H1 (cell line): ENCODE data around the gene ABLIM1. TPM values are rescaled to one million over a fixed set of nuclear protein-coding genes. Genes with fewer than 3 reads are reported as not detected.

Experiments used
- CTCF ChIA-PET: fragments of 300-600 bp; sonication (Branson Sonifier 250); formaldehyde crosslinking; loops from one replicate; lab custom pipeline; 2021; ENCODE audit not compliant: partially characterized antibody; lab: Charles Lee
- POLR2A ChIA-PET: fragments of 300-600 bp; sonication (Branson Sonifier 250); formaldehyde crosslinking; loops from one replicate; lab custom pipeline; 2021; ENCODE audit warnings: inconsistent platforms; ENCODE audit not compliant: partially characterized antibody; lab: Charles Lee
- DNase-seq, 2 experiments: peaks; one replicate each; pipeline versions ENCODE4 v3.0.0 to v3.0.0-alpha.2; 2010 to 2022; ENCODE audit warnings: low spot score in 2 of 2, low read depth in 1 of 2, mixed read lengths in 1 of 2
- FAIRE-seq: peaks from 2 replicates; lab custom pipeline; 2011; peaks lifted over from hg19 to GRCh38; lab: Jason Lieb, UNC
- H2AFZ ChIP-seq: 2 replicates; pipeline ENCODE4 v1.8.1; 2012; ENCODE audit warnings: low read length, inconsistent platforms
- H2AK5ac ChIP-seq: 2 replicates; pipeline ENCODE4 v1.6.1; 2013; ENCODE audit warnings: low read depth, low read length
- H2BK120ac ChIP-seq: replicated peaks from 2 replicates; pipeline ENCODE3; 2013; ENCODE audit warnings: low read depth, low read length, inconsistent platforms
- H2BK12ac ChIP-seq: 2 replicates; pipeline ENCODE4 v1.6.1; 2013; ENCODE audit warnings: low read depth, low read length
- H2BK15ac ChIP-seq: 2 replicates; pipeline ENCODE4 v1.6.1; 2013; ENCODE audit warnings: low read length
- H2BK20ac ChIP-seq: 2 replicates; pipeline ENCODE4 v1.6.1; 2013; ENCODE audit warnings: low read length
- H2BK5ac ChIP-seq: 2 replicates; pipeline ENCODE4 v1.6.1; 2013; ENCODE audit warnings: low read depth, low read length
- H3K14ac ChIP-seq: 2 replicates; pipeline ENCODE4 v1.6.1; 2013; ENCODE audit warnings: inconsistent platforms; ENCODE audit not compliant: insufficient read length
- H3K18ac ChIP-seq: 2 replicates; pipeline ENCODE4 v1.6.1; 2013; ENCODE audit warnings: low read length; ENCODE audit errors: extremely low read depth
- H3K23ac ChIP-seq: 2 replicates; pipeline ENCODE4 v1.6.1; 2013; ENCODE audit warnings: inconsistent platforms; ENCODE audit not compliant: insufficient read length
- H3K23me2 ChIP-seq: 2 replicates; pipeline ENCODE4 v1.6.1; 2013; ENCODE audit warnings: low read depth, low read length
- H3K27ac ChIP-seq: 2 replicates; pipeline ENCODE4 v1.6.1; 2011; ENCODE audit warnings: low read depth, low read length, inconsistent platforms
- H3K27me3 ChIP-seq, 4 experiments: replicated peaks in 1 of 4; 1 replicate in 1 of 4; 2 replicates in 3 of 4; pipeline versions ENCODE4 v1.6.1 to v1.8.1; 2011 to 2013; ENCODE audit warnings: low read length in 3 of 4, mild to moderate bottlenecking in 3 of 4, inconsistent platforms in 2 of 4, mixed read lengths in 2 of 4, moderate library complexity in 1 of 4; ENCODE audit not compliant: control insufficient read depth in 3 of 4, insufficient read depth in 3 of 4; ENCODE audit errors: extremely low read depth in 1 of 4
- H3K36me3 ChIP-seq, 4 experiments: 2 replicates each; pipeline versions ENCODE4 v1.6.1 to v1.8.1; 2011 to 2013; ENCODE audit warnings: mild to moderate bottlenecking in 4 of 4, low read length in 3 of 4, moderate library complexity in 2 of 4, control low read depth in 1 of 4, inconsistent platforms in 1 of 4; ENCODE audit not compliant: insufficient read depth in 4 of 4, control insufficient read depth in 2 of 4
- H3K4ac ChIP-seq: replicated peaks from 2 replicates; pipeline ENCODE3; 2013; ENCODE audit warnings: low read length, low read depth, mixed read lengths, inconsistent platforms; ENCODE audit not compliant: insufficient read length
- H3K4me1 ChIP-seq, 4 experiments: replicated peaks in 1 of 4; 1 replicate in 1 of 4; 2 replicates in 3 of 4; pipeline versions ENCODE4 v1.6.1 to v1.8.1; 2011 to 2013; ENCODE audit warnings: low read length in 3 of 4, inconsistent platforms in 2 of 4, mixed read lengths in 1 of 4; ENCODE audit not compliant: insufficient read depth in 4 of 4, control insufficient read depth in 3 of 4
- H3K4me2 ChIP-seq, 2 experiments: 2 replicates each; pipeline versions ENCODE4 v1.6.1 to v1.8.1; 2011 to 2013; ENCODE audit warnings: low read depth in 2 of 2, low read length in 2 of 2, control low read depth in 1 of 2, inconsistent platforms in 1 of 2, mild to moderate bottlenecking in 1 of 2; ENCODE audit not compliant: insufficient read depth in 1 of 2
- H3K4me3 ChIP-seq, 4 experiments: fragments of 200-600, 300-600 bp in 1 of 4; sonication (generic), shearing (Covaris generic), sonication (Bioruptor Twin) in 1 of 4; 2 replicates each; pipeline versions ENCODE4 v1.5.1 to v1.8.1; 2011 to 2016; ENCODE audit warnings: low read length in 4 of 4, low read depth in 3 of 4, control low read depth in 2 of 4, inconsistent platforms in 2 of 4, mild to moderate bottlenecking in 2 of 4, mixed read lengths in 1 of 4, moderate library complexity in 1 of 4; ENCODE audit not compliant: insufficient read depth in 2 of 4; ENCODE audit errors: extremely low read depth in 1 of 4
- H3K56ac ChIP-seq: replicated peaks from 2 replicates; pipeline ENCODE3; 2013; ENCODE audit warnings: low read depth, mild to moderate bottlenecking, mixed read lengths, low read length, inconsistent platforms; ENCODE audit not compliant: insufficient read length
- H3K79me1 ChIP-seq: 2 replicates; pipeline ENCODE4 v1.6.1; 2013; ENCODE audit warnings: low read depth, low read length, control low read depth
- H3K79me2 ChIP-seq, 2 experiments: 2 replicates each; pipeline versions ENCODE4 v1.6.1 to v1.8.1; 2012 to 2013; ENCODE audit warnings: low read length in 2 of 2, mild to moderate bottlenecking in 2 of 2, inconsistent platforms in 1 of 2; ENCODE audit not compliant: insufficient read depth in 2 of 2, control insufficient read depth in 1 of 2
- H3K9ac ChIP-seq, 4 experiments: replicated peaks in 1 of 4; 1 replicate in 1 of 4; 2 replicates in 3 of 4; pipeline versions ENCODE4 v1.6.1 to v1.8.1; 2011 to 2013; ENCODE audit warnings: low read depth in 3 of 4, low read length in 3 of 4, control low read depth in 2 of 4, mild to moderate bottlenecking in 2 of 4, moderate library complexity in 2 of 4, inconsistent platforms in 1 of 4; ENCODE audit errors: extremely low read depth in 1 of 4
- H3K9me3 ChIP-seq, 2 experiments: 2 replicates each; pipeline versions ENCODE4 v1.6.1 to v1.8.1; 2012 to 2013; ENCODE audit warnings: mild to moderate bottlenecking in 2 of 2, moderate library complexity in 2 of 2, control low read depth in 1 of 2, inconsistent platforms in 1 of 2, low read depth in 1 of 2, low read length in 1 of 2, mixed read lengths in 1 of 2; ENCODE audit not compliant: insufficient read depth in 2 of 2
- H4K20me1 ChIP-seq, 2 experiments: replicated peaks in 1 of 2; 2 replicates each; pipeline versions ENCODE3 to v1.8.1; 2011 to 2013; ENCODE audit warnings: inconsistent platforms in 2 of 2, low read length in 2 of 2, mild to moderate bottlenecking in 1 of 2; ENCODE audit not compliant: insufficient read depth in 2 of 2, control insufficient read depth in 1 of 2
- H4K5ac ChIP-seq: 2 replicates; pipeline ENCODE4 v1.6.1; 2013; ENCODE audit warnings: low read length, low read depth, mixed read lengths, inconsistent platforms; ENCODE audit not compliant: insufficient read length
- H4K8ac ChIP-seq: 2 replicates; pipeline ENCODE4 v1.8.0; 2013; ENCODE audit warnings: mild to moderate bottlenecking, moderate library complexity, low read length, inconsistent platforms; ENCODE audit not compliant: insufficient read depth; ENCODE audit errors: extremely low read depth
- H4K91ac ChIP-seq: replicated peaks from 2 replicates; pipeline ENCODE3; 2013; ENCODE audit warnings: low read length, mixed read lengths, inconsistent platforms; ENCODE audit not compliant: insufficient read length
- ASH2L ChIP-seq: fragments of 200-600, 300-600 bp; sonication (generic); IDR thresholded peaks from one replicate; pipeline ENCODE4 v1.7.1; 2017; ENCODE audit warnings: low read length
- ATF3 ChIP-seq: IDR thresholded peaks from 2 replicates; pipeline ENCODE4 v1.6.1; 2011; ENCODE audit warnings: low read depth, mild to moderate bottlenecking, low read length; ENCODE audit not compliant: insufficient read depth
- CTCF ChIP-seq, 3 experiments: IDR thresholded peaks; 1 replicate in 2 of 3; 2 replicates in 1 of 3; pipeline versions ENCODE4 v1.5.1 to v1.6.1; 2011; ENCODE audit warnings: low read length in 3 of 3, mild to moderate bottlenecking in 3 of 3, inconsistent platforms in 2 of 3, low read depth in 1 of 3, moderate library complexity in 1 of 3; ENCODE audit not compliant: insufficient read depth in 1 of 3; ENCODE audit errors: control extremely low read depth in 1 of 3
- EP300 ChIP-seq, 2 experiments: IDR thresholded peaks; 1 replicate in 1 of 2; 2 replicates in 1 of 2; pipeline ENCODE4 v1.6.1; 2011 to 2012; ENCODE audit warnings: low read depth in 2 of 2, low read length in 2 of 2, mild to moderate bottlenecking in 2 of 2, borderline replicate concordance in 1 of 2, inconsistent platforms in 1 of 2, moderate library complexity in 1 of 2
- GABPA ChIP-seq: IDR thresholded peaks from 2 replicates; pipeline ENCODE4 v1.6.1; 2011; ENCODE audit warnings: mild to moderate bottlenecking, low read length, moderate library complexity, borderline replicate concordance; ENCODE audit not compliant: insufficient read depth
- GTF2F1 ChIP-seq: IDR thresholded peaks from 2 replicates; pipeline ENCODE4 v1.6.1; 2012; ENCODE audit warnings: low read depth, low read length, improper control_type of control experiment, borderline replicate concordance
- RBBP5 ChIP-seq: IDR thresholded peaks from 2 replicates; pipeline ENCODE4 v1.7.1; 2012; ENCODE audit warnings: low read depth, mild to moderate bottlenecking, inconsistent platforms, low read length, moderate library complexity, borderline replicate concordance
- SIRT6 ChIP-seq: IDR thresholded peaks from one replicate; pipeline ENCODE4 v1.7.1; 2012; ENCODE audit warnings: low read length, inconsistent platforms
- SUZ12 ChIP-seq: fragments of 200-600 bp; sonication (generic); IDR thresholded peaks from 2 replicates; pipeline ENCODE4 v1.6.1; 2012; ENCODE audit warnings: mild to moderate bottlenecking, inconsistent platforms, low read length, moderate library complexity, mixed read lengths
- YY1 ChIP-seq: IDR thresholded peaks from 2 replicates; pipeline ENCODE4 v1.6.1; 2011; ENCODE audit warnings: low read depth, mild to moderate bottlenecking, low read length
- WGBS, 2 experiments: shearing (Covaris generic) in 1 of 2; methylation state at CpG; one replicate each; pipeline versions ENCODE4 v1.1.6 to v1.1.7; 2013 to 2015; ENCODE audit warnings: low lambda C conversion rate in 2 of 2, mixed read lengths in 2 of 2, inconsistent platforms in 1 of 2, low coverage in 1 of 2, missing lambda C conversion rate in 1 of 2; ENCODE audit not compliant: insufficient replicate concordance in 2 of 2, insufficient coverage in 1 of 2, insufficient read length in 1 of 2; ENCODE audit errors: extremely low coverage in 1 of 2, missing lambda C conversion rate in 1 of 2; 5-methylcytosine and 5-hydroxymethylcytosine counted together
- polyA plus RNA-seq, 7 experiments: library from polyadenylated mRNA; depleted of rRNA in 3 of 7; stranded (reverse) in 5 of 7; unstranded in 2 of 7; fragments of >200 nt in 5 of 7; fragments of 200-250 nt in 2 of 7; gene quantifications; 1 replicate in 5 of 7; 2 replicates in 1 of 7; 4 replicates in 1 of 7; pipeline versions ENCODE4 v1.2.1 to v1.2.3, GENCODE V29; 2011 to 2013; ENCODE audit warnings: missing spikeins in 2 of 7, mixed read lengths in 2 of 7
- total RNA-seq: library from RNA; stranded (reverse); fragmentation: NEBNext Ultra II Directional; extraction: Animal tissue kit (Norgen Biotek cat#: 25700); gene quantifications from 2 replicates; pipeline ENCODE4 v1.2.1, GENCODE V29; 2021

Gene ABLIM1
- total and polyA plus RNA-seq, 2 of the 8 experiments (the other 6 are each of a cell fraction or from before 2014, with no cell fraction given): 51.2 to 51.7 TPM

- Histone ChIP-seq H3K4me2 (no peak overlapping the region), H4K5ac (no peak overlapping the region), H2AFZ (no peak overlapping the region), H2BK12ac (no peak overlapping the region), H3K56ac (no peak overlapping the region), H3K23me2 (peaks cover 5% of the 10 kb centered on the region; the same call in 1 of the 2 replicates), H3K4me1 (peaks cover 3 to 15% (median 4%) of the 10 kb centered on the region in 4 experiments), H2BK20ac (no peak overlapping the region), H2BK120ac (no peak overlapping the region), H3K36me3 (no peaks in the 10 kb centered on the region), H2BK5ac (no peak overlapping the region), H3K9ac (no peak overlapping the region), H3K4ac (no peak overlapping the region), H3K18ac (no peak overlapping the region), H4K91ac (no peak overlapping the region), H2AK5ac (no peak overlapping the region; the same call in 1 of the 2 replicates), H3K9me3 (peaks cover 0 to 2% of the 10 kb centered on the region in 2 experiments; a peak in 1 of 4 replicates), H4K8ac (no peak overlapping the region), H3K14ac (no peak overlapping the region), H4K20me1 (no peaks in the 10 kb centered on the region), H3K79me2 (no peaks in the 10 kb centered on the region), H2BK15ac (no peak overlapping the region), H3K27me3 (peaks cover 0 to 11% (median 6%) of the 10 kb centered on the region in 4 experiments; a peak in 6 of 7 replicates), H3K79me1 (peaks cover 1% of the 10 kb centered on the region; the same call in 1 of the 2 replicates), H3K23ac (no peak overlapping the region), H3K27ac (no peak overlapping the region), H3K4me3 (no peak overlapping the region)
- CTCF ChIA-PET: interaction anchor here (0.8 kb wide), 1 partner anchor 74 kb away, joined by 3 read pairs; no protein-coding TSS in a partner anchor
- WGBS, 2 experiments: 77% methylated on average over 1 of the region's 1 CpG; no CpG with 5 or more reads in 1 of the 2 experiments
- FAIRE-seq: no peak
- POLR2A ChIA-PET: no interaction called here
- DNase-seq: no peak
- TF ChIP-seq GTF2F1 (no peak), EP300 (IDR thresholded peaks at IDR 0.05; ENCODE audit: borderline replicate concordance in 1 of 2, low read depth in 2 of 2, low read length in 2 of 2) (no peak), RBBP5 (no peak), ASH2L (no peak), ATF3 (no peak), YY1 (no peak), GABPA (no peak), SUZ12 (no peak), SIRT6 (no peak), CTCF (IDR thresholded peaks at IDR 0.05; ENCODE audit: control extremely low read depth in 1 of 3, insufficient read depth in 1 of 3, low read depth in 1 of 3, low read length in 3 of 3) (no peak)
Observed at GRCh38 chr10:114626841-114627240, 31.2 kb downstream of the ABLIM1 start.
